Duodenal mucosa (tissue), 2 donors: ENCODE measurements around the gene CDK14.
A peak's percentile ranks its signal among the peaks of the same experiment; 100 is the strongest.

Source experiments
- H3K27ac ChIP-seq: one replicate; pipeline ENCODE4 v1.7.0; 2013; ENCODE audit warnings: low read depth, low read length
- H3K27me3 ChIP-seq, 2 donors: one replicate each; pipeline ENCODE4 v1.7.0; 2013; ENCODE audit warnings: low read length in 2 of 2, control low read depth in 1 of 2; ENCODE audit not compliant: insufficient read depth in 2 of 2, control insufficient read depth in 1 of 2
- H3K36me3 ChIP-seq, 2 donors: one replicate each; pipeline ENCODE4 v1.7.0; 2013; ENCODE audit warnings: low read length in 2 of 2, control low read depth in 1 of 2; ENCODE audit not compliant: insufficient read depth in 2 of 2, control insufficient read depth in 1 of 2
- H3K4me1 ChIP-seq, 2 donors: one replicate each; pipeline ENCODE4 v1.7.0; 2013; ENCODE audit warnings: low read length in 2 of 2, control low read depth in 1 of 2; ENCODE audit not compliant: insufficient read depth in 2 of 2, control insufficient read depth in 1 of 2
- H3K4me3 ChIP-seq, 2 donors: one replicate each; pipeline ENCODE4 v1.7.0; 2013; ENCODE audit warnings: low read length in 2 of 2, low read depth in 1 of 2
- H3K9ac ChIP-seq, 2 donors: one replicate each; pipeline ENCODE4 v1.7.0; 2013; ENCODE audit warnings: low read length in 2 of 2, low read depth in 1 of 2
- H3K9me3 ChIP-seq, 2 donors: one replicate each; pipeline ENCODE4 v1.7.0; 2013; ENCODE audit warnings: low read length in 2 of 2, control low read depth in 1 of 2; ENCODE audit not compliant: control insufficient read depth in 1 of 2

The CDK14 gene

GRCh38 chr7:90595342-90595800 is 750 bp upstream of the CDK14 start:
- H3K4me1 ChIP-seq = peaks cover 0 to 8% of the 10 kb centered on the region in 2 donors
- peaks cover 8 to 9% of the 10 kb centered on the region in 2 donors for H3K27me3 ChIP-seq
- H3K27ac ChIP-seq = no peak overlapping the region
- H3K36me3 ChIP-seq = no peaks in the 10 kb centered on the region
- peak overlapping the region; percentile 30 to 70 for H3K4me3 ChIP-seq
- no peaks in the 10 kb centered on the region for H3K9me3 ChIP-seq
- H3K9ac ChIP-seq = no peak overlapping the region

DNA sequence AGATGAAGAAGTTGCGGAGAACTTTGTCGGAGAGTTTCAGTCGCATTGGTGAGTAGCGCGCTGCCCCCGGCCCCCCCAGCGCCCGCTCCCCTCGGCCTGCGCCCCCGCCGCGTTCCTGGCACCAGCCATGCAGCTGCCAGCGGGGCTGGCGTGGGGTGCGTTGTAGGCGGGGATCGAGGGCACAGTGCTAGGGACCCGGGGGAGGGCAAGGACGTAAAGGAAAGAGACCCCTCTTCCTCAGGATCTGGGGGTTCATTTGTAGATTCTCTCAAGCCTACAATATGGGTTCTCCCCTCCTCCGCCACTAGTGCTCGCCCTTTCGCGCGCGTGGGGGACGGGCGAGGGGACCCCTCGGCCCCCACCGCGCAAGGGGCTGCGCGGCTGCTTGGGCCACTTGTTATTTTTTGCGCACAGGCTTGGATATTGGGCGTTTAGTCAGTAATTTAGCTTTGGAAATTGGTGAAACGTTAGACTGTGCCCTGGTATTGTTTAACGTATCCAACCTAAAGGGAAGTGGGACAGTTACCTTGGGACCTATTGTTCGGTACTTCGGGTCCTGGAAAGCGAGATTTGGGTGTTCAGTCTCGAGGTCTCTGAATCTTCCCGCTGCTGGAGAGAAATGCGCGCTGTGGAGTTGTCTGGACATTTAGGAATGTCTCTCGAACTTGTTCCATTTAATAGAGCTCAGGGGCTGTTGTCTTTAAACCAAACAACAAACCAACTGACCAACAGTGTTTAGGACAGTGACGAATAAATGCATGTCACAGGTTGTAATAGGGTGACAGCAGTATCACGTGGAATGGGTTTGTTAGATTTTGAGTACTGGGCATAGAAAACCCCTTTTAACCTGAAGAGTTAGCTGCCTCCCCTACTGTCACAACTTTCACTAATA is 796 bp downstream of the CDK14 start:
- peaks cover 0 to 8% of the 10 kb centered on the region in 2 donors for H3K4me1 ChIP-seq
- peaks cover 9 to 13% of the 10 kb centered on the region in 2 donors for H3K27me3 ChIP-seq
- H3K4me3 ChIP-seq = peak overlapping the region; percentile 64 to 70
- no peak overlapping the region for H3K27ac ChIP-seq
- no peaks in the 10 kb centered on the region for H3K9me3 ChIP-seq
- peak overlapping the region; percentile 15 to 36 for H3K9ac ChIP-seq
- no peaks in the 10 kb centered on the region for H3K36me3 ChIP-seq

DNA sequence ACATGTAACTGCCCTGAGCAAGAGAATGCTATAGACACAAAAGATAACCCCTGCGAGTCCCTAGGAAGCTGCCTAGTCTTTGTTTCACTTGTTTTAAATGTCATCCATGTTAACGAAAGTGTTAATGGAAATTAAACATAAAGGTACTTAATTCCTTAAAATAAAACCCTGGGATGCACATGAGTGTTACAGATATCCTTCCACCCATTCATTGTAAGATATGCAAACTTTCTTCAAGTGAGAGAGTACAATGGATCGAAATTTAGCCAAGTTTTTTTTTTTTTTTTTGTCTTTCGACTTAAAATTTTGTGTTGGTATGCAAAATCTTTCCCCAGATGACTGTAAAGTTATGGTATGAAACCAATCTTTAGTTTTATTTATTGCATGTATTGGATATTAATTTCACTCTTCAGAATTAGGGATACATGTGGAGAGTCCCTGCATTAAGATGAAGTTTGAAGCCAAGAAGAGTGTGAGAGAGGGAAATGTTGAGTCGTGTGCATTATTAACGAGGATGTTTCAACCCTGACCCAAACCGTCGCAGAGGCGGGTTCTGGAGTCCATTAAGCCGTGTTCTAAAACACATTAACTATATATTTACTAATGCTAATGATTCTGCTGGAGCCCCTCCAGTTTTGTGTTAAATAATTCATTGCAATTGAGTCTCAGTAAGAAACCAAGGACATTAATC is 1.6 kb downstream of the CDK14 start:
- Histone ChIP-seq H3K36me3 (no peaks in the 10 kb centered on the region), H3K9ac (peak overlapping the region in 1 of 2 donors; percentile 15), H3K4me1 (peaks cover 0 to 8% of the 10 kb centered on the region in 2 donors), H3K4me3 (peak overlapping the region; percentile 64 to 70), H3K27ac (no peak overlapping the region), H3K9me3 (no peaks in the 10 kb centered on the region), H3K27me3 (peaks cover 9 to 13% of the 10 kb centered on the region in 2 donors)

DNA sequence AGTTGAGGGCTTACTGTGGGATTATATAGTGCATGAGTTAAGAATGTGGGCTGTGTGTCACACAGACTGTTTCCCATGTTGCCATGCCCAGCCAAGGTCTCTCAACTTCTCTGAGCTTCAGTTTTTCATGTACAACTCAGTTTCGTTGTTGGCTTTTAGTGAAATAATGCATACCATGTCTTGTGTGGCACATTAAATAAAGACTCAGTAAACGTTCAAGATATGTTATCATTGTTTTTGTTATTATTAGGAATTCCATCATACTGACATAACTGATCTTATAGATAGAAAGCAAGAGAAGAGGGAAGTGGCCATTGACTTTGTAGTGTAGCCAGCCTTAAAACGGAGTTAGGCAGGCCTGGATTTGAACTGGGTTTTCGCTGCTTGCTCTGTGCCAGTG is 2.9 kb downstream of the CDK14 start:
- H3K4me3 ChIP-seq = no peak overlapping the region
- no peak overlapping the region for H3K27ac ChIP-seq
- peaks cover 0 to 8% of the 10 kb centered on the region in 2 donors for H3K4me1 ChIP-seq
- peaks cover 9 to 13% of the 10 kb centered on the region in 2 donors for H3K27me3 ChIP-seq
- no peaks in the 10 kb centered on the region for H3K36me3 ChIP-seq
- no peaks in the 10 kb centered on the region for H3K9me3 ChIP-seq
- H3K9ac ChIP-seq = no peak overlapping the region

- Histone ChIP-seq H3K4me1 (peaks cover 0 to 8% of the 10 kb centered on the region in 2 donors), H3K9ac (no peak overlapping the region), H3K27ac (no peak overlapping the region), H3K36me3 (no peaks in the 10 kb centered on the region), H3K9me3 (no peaks in the 10 kb centered on the region), H3K27me3 (peaks cover 9 to 13% of the 10 kb centered on the region in 2 donors), H3K4me3 (no peak overlapping the region)
Measured at GRCh38 chr7:90599892-90600555, 3.9 kb downstream of the CDK14 start.

- H3K9ac ChIP-seq = no peak overlapping the region
- no peak overlapping the region for H3K27ac ChIP-seq
- H3K4me1 ChIP-seq = no peaks in the 10 kb centered on the region
- no peaks in the 10 kb centered on the region for H3K36me3 ChIP-seq
- H3K9me3 ChIP-seq = no peaks in the 10 kb centered on the region
- peaks cover 3 to 6% of the 10 kb centered on the region in 2 donors for H3K27me3 ChIP-seq
- H3K4me3 ChIP-seq = no peak overlapping the region
Measured at GRCh38 chr7:90602303-90602702, 6.2 kb downstream of the CDK14 start.

- Histone ChIP-seq H3K9me3 (no peaks in the 10 kb centered on the region), H3K36me3 (no peaks in the 10 kb centered on the region), H3K27ac (no peak overlapping the region), H3K27me3 (peaks cover 0 to 4% of the 10 kb centered on the region in 2 donors), H3K9ac (no peak overlapping the region), H3K4me1 (no peaks in the 10 kb centered on the region), H3K4me3 (no peak overlapping the region)
Measured at GRCh38 chr7:90603346-90603745, 7.2 kb downstream of the CDK14 start.

DNA sequence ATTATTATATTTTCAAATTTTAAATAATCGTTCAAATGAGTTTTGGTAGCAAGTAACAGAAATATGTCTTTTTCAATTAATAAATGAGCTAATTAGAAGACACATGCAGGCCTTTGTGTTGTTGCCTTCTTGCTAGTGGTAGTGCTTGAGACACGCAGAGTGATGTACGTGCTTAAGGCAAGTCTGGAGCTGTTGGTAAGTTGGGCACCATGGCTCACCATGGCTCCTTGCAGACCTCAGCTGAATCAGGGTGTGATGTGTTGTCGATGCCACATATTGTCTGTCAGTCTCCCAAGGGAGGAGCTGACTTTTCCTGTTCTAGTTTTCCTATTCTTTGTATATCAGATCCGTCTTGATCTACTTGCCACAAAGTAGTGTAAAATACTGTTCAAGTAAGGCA is 8.3 kb downstream of the CDK14 start:
- Histone ChIP-seq H3K4me3 (no peak overlapping the region), H3K9me3 (no peaks in the 10 kb centered on the region), H3K27me3 (peaks cover 0 to 4% of the 10 kb centered on the region in 2 donors), H3K27ac (no peak overlapping the region), H3K36me3 (no peaks in the 10 kb centered on the region), H3K9ac (no peak overlapping the region), H3K4me1 (no peaks in the 10 kb centered on the region)

- no peaks in the 10 kb centered on the region for H3K9me3 ChIP-seq
- H3K9ac ChIP-seq = no peak overlapping the region
- no peaks in the 10 kb centered on the region for H3K36me3 ChIP-seq
- peaks cover 0 to 4% of the 10 kb centered on the region in 2 donors for H3K27me3 ChIP-seq
- no peak overlapping the region for H3K4me3 ChIP-seq
- H3K27ac ChIP-seq = no peak overlapping the region
- no peaks in the 10 kb centered on the region for H3K4me1 ChIP-seq
Measured at GRCh38 chr7:90605055-90605454, 8.9 kb downstream of the CDK14 start.

DNA sequence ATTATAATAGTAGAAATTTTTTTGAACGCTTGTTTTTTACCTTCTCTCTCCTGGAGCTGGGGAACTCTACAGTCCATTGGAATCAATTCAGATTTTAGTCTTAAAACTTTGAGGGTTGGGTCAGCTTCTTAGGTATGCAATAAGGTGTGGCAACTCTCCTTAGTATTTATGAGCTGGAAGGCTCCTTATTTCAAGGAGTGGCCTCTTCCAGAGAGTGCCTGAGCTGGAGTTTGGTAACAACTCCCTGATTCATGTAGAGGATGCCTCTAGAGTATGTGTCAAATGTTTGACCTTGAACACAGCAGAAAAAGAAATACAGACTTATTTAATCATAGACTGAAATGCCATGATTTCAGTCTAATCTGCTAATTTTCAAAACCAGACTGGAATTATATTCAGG is 11.1 kb downstream of the CDK14 start:
- H3K27ac ChIP-seq = no peak overlapping the region
- no peak overlapping the region for H3K4me3 ChIP-seq
- H3K9me3 ChIP-seq = no peaks in the 10 kb centered on the region
- H3K4me1 ChIP-seq = no peaks in the 10 kb centered on the region
- H3K36me3 ChIP-seq = no peaks in the 10 kb centered on the region
- H3K9ac ChIP-seq = no peak overlapping the region
- no peaks in the 10 kb centered on the region for H3K27me3 ChIP-seq
